Measurements from ENCODE around the gene UBAC2.
"Not testable (repeated sequence)": the region's sequence is repeated elsewhere in the genome, so short reads cannot be mapped to it uniquely, and the experiment has no call there.

UBAC2 gene

DNA sequence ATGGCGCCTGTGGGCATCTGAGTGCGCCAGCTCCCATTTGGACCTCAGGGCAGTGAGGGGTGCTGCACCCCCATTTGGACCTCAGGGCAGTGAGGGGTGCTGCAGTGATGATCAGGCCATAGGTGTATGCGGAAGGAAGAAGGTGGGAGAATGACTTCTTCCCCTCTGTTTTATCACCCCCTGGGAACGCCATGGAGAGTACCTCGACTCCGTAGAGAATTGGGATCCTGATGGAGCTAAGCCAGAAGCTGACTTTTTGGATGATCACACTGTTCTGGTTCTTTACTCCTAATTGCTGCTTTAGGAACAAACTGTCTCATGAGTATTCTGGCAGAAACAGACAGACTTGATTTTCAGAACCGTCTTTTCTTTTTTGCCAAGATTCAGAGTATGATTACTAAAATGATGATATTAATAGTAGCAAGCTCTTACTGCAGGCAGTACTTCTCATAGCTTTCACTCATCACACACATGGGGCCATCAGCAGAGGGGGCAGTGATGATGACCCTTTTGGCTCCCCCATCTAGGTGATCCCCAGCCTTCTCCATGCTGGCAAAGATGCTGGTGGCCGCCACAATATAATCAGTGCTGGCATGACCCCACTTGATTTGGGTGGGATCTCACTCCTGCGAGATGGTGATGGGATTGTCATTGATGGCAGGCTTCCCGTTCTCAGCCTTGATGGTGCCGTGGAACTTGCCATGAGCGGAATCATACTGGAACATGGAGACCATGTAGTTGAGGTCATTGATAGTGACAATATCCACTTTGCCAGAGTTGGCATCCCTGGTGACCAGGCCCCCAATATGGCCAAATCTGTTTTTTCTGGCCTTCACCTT lies 10.3 kb upstream of the UBAC2 start:
- DNase-seq = no peak

DNA sequence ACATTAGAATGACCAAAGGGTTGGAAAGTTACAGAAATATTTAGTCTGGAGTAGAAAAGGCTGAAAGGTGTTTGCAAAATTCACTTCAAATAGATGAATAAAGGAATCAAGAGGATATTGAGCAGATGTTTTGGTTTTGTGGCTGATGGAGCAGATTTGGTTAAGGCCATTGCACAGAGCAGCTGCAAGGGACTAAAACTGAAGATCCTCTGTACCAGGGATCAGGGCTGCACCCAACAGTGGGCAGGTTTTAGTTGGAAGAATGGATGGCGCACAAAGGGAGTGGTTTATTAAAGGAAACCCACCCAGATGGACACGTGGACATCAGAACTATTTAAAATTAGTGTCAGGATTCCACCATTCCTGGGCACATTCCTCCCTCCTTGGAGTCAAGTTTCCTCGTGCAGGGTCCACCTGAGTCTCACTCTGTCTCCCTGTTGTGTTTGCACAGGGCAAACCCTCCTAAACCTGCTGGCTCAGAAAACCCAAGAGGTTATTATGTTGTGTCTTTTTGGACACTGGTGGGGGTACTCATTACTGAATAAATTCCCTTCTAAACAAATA lies 9.2 kb upstream of the UBAC2 start:
- no peak for DNase-seq

DNA sequence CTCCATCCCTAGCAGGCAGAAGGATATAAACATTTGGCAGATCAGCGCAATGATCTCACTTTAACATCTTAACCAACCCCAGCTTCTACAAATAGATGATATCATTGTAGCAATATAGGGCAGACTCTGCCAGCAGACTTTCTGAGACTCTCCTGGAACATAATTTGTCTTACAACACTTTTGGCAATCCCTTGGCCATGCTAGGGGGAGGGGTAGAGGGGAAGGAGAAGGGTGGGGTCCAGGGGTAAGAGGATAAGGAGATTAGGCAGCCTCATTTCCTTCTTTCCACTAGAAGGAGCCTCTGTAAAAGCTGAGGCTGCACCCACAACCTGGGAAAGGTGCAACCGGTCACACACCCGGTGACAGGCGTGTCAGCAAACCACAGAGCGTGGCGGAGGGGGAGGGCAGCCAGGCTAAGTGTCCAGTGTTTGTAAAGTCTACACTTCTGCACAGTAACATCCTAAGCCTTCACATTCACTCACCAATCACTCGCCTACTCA lies 8.7 kb upstream of the UBAC2 start:
- DNase-seq = no peak

DNA sequence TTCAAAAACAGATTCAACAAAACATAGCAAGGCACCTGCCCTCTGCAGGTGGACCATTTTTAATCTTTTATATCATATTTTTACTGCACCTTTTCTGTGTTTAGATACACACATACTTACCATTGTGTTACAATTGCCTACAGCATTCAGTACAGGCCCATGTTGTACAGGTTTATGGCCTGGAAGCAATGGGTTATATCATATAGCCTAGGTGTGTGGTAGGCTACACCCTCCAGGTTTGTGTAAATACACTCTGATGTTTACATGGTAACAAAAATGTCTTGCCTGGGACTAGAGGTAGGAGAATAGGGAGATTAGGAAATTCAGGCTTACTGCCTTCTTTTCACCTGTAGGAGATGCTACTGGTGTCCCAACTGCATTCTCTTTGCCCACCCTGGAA lies 8.2 kb upstream of the UBAC2 start:
- DNase-seq = no peak

DNA sequence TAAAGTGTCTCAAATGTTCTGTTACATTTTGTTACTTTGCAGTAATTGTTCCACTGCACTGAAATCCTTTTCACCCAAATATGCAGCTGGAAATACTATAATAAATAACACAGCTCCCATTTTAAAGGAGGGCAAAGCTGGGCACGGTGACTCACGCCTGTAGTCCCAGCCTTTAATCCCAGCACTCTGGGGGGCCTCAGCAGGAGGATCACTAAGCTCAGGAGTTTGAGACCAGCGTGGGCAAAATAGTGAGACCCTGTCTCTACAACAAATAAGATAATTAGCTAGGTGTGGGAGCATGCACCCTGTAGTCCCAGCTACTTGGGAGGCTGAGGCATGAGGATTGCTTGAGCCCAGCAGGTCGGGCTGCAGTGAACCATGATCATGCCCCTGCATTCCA lies 7.5 kb upstream of the UBAC2 start:
- DNase-seq = no peak

DNA sequence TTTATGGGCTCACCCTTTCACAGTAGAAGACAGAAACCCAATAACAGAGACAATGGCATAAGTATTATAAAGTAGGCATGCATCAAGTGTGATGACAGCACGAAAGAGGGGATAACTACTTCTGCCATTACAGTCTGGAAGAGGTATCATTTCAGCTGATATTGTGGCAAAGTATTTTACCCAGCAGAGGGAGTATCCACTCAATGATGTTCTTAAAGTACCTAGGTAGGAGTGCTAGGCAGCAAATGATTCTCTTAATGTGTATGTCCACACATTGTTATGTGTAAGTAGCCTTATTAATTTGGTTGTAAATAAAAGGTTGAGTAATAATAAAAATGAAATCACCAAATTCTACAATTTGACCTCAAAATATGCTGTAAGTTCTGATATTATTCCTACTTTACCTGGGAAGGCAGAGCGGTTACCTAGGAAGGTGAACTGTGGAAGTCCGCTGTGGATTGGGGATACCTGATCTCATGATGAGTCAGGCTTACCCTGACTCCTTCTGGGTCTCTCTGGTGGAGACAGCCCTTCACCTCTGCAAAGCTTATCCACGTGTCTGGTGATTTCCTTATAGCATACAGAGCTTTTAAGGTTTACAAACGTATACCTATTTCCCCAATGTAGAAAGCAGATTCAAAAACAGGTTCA lies 4.1 kb upstream of the UBAC2 start:
- no peak for DNase-seq

DNA sequence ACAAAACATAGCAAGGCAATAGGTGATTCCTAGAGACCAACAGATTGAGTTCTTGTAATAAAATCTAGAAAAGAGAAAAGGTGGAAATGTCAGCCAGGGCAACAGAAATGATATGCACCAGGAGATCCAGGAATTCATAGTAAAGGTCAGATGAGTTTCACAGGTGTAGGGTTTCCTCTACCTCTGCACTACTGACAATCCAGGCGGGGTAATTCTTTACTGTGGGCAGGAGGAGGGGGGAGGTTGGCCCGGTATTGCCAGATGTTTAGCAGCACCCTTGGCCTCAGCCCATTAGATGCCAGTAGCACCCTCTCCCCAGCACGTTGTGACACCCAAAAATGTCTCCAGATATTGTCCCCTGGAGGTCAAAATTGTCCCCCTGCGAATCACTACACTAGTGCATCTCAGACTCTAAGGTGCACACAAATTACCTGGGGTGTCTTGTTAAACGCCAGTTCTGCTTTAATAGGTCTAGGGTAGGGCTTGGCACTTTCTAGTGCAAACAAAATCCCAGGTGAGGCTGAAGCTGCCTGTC lies 3.5 kb upstream of the UBAC2 start:
- no peak for DNase-seq

DNA sequence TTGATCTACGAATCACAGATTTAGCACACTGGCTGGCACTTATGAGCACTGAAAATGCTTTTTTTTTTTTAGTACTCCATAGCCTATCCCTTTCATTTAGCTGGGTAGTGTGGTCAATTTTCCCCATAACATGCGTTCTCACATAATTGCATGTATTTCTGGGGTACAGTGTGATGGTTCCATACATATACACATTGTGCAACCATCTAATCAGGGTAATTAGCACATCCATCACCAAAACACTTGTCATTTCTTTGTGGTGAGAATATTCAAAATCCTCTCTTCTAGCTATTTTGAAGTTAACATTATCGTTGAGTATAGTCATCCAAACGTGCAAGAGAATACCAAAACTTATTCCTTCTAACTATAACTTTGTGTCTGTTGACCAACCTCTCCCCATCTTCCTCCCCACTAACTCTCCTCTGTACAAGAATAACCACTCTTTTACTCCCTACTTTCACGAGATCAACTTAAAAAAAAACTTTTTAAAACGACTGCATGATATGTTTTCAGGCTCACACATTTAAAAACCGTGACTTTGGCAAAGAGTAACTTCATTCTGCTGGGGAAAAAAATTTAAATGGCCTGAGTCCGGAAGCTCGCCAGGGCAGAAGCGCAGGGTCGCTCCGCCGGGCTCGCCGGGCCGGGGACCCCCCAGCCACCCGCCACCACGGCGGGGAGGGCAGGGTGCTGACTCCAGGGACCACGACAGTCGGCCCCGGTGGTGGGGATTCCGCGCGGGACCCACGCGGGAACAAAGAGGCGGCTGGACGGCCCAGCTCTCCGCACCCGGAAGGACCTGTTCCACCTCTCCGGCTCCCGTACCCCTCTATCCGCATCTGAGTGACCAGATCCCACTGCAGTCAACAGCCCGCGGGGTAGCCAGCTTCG lies 868 bp upstream of the UBAC2 start:
- DNase-seq = no peak

DNA sequence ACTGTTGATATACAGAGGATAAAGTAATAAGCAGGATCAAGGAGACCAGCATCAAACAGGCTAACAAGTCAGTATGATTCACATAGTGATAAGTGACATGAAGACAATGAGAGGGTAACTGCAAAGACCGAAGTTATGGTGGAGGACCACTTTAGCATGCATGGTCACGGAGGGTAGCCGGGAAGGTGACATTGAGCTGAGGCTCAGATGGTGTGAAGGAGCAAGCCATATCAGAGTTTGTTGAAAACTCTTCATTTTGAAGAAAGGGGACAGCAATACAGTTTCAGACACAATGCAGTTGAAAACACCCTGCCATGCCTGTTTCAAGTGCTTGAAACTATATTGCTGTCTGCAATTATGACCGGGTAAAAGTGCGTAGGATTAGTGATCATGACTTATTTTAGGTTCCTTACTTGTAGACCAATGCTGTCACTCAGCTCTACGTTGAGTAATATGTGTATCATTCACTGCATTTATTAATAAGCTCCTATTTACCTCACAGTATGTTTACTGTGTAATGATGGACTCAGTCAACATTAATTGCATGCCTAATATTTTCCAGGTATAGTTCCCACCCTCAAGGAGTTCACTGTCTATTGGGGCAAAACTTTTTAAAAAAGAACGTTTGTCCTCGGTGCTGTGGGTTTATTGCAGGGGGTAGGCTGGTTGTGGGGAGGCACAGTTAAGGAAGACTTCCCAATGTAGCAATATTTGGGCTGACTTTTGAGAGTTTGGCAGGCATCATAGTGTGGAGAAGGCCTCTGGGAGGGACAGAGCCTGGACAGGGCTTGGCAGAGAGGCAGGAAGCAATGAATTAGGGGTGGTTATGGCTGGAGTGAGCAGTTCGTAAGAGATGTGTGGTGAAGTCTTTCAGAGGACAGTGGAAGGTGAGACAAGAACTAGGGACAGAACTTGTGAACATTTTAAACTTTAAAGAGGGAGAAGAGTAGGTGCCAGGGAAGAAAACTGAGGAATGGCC lies 3.2 kb downstream of the UBAC2 start:
- no peak for DNase-seq

DNA sequence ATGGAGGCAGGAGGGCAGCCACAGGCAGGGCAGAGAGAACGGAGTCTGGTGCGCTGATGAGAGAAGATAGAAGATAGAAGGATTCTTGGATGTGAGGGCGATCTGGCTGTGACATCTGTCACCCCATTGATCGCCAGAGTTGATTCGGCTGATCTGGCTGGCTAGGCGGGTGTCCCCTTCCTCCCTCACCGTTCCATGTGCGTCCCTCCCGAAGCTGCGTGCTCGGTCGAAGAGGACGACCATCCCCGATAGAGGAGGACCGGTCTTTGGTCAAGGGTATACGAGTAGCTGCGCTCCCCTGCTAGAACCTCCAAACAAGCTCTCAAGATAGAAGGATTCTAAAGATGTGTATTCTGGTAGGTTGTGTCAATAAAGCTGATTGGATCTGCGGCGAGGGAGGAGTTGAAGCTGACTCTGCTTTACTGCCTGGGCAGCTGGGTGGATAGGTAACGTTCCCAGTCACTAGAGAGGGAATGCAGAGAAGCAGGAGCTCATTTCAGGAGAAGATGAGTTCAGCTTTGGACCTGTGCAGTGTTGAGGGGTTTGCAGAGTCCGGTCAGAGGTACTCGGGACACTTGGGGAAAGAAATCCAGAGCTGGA lies 5.1 kb downstream of the UBAC2 start:
- no peak for DNase-seq

DNA sequence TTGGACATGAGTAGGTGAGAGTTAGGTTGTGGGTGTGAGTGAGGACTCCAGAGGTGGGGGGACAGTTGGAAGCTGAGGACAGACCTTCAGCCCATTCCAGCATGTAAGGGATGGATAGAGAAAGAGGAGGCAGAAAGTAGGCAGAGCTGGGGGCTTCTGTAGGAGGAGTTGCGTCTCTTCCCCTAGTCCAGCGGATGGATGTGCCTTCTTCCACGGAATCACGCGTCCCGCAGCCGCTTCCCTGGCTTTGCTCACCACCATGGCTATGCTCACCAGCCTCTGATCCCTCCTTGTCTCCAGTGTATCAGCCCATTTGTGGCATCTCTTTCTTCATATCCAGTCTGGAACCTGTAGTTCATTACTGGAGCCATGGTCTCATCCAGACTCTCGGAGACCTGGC lies 5.6 kb downstream of the UBAC2 start:
- no peak for DNase-seq

DNA sequence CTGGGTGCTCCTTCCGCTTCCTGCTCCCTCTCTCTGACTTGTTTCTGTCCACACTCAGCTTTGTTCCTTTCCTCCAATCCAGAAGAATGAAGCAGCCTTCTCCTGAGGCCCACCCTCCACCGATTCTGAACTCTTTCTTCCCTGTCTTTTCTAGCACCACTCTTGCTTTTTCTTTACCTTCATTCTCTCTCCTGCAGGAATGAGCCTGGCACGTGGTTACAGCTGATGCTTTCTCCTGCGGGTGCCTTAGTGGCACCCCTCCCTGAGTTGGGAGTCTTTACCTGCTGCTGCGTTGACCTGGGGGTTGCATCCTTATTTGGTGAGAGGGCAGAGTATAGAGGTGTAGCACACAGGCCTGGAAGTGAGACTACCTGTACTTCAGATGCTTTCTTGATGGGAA lies 6.2 kb downstream of the UBAC2 start:
- DNase-seq = no peak

DNA sequence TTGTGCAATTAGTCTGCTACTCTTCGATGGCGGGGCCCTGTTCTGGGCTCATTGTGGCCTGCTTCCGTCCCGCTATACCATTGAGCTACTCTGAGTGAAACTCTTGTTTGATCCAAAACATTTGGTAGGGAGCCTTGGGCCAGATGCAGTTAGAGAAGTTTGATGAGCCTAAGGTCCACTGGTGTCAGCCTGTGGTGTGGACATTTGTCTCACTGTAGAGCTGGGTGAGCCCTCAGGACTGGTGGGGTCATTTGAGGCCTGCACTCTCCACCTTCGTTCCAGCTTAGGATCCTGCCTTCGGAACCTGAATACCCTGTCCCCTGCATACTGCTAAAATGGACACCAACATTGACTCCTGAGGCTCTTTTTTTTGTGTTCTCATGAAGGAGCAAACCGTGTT lies 6.9 kb downstream of the UBAC2 start:
- DNase-seq = no peak

DNA sequence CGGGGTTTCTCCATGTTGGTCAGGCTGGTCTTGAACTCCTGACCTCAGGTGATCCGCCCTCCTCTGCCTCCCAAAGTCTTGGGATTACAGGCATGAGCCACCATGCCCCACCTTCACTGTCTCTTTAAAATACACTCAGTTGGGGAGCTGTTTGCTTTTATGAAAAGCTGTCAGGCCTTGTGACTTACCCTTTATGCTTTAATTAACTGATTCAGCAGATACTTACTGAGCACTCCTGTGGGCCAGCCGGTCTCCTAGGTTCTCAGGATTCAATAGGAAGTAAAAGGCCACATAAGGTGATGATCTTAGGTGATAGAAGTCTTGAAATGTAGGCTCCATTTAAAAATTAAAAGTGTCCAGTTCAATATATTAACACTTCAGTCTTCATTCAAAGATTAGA lies 7.5 kb downstream of the UBAC2 start:
- no peak for DNase-seq

DNA sequence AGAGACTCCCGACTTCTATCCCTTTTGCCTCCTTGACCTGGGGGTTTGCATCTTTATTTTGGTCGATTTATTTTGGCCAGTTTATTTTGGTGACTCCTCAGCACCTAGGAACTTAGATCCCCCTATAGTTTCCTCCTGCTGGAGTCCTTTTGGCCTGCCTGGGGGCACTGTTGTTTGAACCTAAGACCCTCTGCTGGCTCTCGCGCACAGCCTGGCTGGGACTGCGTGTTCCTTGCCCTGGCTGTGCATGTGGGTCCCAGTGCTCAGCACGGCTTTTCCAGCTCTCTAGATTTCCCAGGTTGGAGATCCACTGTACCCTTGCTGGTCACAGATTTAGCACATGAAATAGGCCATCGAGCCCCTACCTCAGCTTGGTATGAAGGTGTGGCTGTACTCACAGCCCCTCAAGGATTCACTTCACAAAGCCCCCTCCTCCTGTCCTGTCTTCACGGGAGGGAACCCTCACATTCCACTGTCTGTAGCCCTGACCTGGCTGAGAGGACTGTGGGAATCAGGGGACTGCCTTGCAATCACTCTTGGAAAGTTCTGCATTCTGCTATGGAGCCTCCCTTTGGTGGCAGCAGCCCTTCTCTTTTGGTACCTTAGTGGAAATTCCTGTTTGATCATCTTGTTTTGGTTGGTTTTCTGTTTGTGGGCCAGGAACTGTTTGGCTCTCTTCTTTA lies 8.3 kb downstream of the UBAC2 start:
- DNase-seq = no peak

DNA sequence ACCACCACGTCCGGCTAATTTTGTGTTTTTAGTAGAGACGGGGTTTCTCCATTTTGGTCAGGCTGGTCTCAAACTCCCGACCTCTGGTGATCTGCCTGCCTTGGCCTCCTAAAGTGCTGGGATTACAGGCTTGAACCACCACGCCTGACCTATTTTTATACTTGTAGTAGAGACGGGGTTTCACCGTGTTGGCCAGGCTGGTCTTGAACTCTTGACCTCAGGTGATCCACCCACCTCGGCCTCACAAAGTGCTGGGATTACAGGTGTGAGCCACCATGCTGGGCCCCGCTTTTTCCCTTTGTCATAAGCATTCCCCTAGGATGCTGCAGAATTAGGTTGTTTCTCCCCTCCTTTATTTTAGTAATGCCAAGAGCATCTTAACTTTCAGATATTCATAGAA lies 10.0 kb downstream of the UBAC2 start:
- DNase-seq = not testable (repeated sequence)

DNA sequence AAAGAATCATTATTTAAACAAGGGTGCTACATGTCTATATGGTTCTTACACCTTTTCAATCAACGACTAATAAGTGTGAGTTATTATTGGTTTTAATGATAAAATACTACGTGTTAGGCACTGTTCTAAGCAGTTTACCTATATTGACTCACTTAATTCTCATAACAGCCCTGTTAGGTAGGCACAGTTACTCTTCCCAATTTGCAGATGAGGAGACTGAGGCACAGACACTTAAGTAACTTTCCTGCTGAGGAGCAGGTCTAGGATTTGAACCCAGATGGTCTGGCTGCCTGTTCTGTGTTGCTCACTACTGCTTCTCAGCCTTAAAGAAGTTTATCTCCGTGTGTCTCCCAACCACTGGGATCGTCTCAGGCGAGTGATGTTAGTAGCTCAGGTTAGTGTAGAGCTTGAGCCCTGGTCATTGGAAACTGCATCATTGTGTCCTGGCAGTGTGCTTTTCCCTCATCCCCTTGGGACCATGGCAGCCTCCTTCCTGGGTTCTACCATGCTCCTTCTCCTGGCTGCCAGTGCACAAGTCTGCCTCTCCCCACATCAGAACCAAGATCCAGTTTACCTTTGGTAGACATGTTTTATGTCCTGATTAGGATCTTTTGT lies 10.9 kb downstream of the UBAC2 start:
- no peak for DNase-seq

DNA sequence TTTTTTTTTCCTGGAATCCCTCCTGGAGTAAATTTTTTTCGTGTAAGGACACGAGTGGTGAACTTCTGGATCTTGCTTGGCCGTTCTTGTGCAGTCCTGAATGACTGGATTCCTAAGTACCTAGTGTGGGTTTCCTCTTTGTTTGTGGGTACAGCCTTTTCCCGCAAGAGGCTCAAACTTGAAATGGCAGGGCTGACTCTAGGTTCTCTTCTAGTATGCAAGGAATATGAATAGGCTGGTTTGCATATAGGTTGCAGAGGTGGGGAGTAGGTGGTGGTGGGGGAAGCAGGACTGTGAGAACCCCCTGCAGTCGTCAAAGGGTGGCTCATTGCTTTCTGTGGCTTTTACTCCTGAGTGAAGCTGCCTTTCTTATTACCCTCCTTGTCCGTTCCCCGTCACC lies 13.6 kb downstream of the UBAC2 start:
- no peak for DNase-seq

DNA sequence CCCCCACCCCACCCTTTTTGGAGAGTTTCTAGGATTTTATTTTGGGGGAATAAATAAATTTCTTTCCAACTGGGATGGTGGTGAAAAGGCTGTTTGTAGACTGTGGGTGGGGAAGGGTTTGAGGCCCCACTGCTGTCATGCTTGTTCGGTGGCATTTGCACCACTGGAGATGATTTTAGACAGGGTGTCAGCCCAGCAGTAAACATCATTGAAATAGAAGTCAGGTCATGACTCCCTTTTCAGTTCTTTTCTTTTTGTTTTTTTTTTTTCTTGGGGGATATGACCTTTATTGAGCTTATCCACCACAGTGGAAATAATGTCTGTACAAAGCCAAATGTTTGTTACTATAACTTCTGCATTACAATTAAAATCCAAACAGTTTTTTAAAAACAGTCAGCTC lies 14.1 kb downstream of the UBAC2 start:
- DNase-seq = no peak

DNA sequence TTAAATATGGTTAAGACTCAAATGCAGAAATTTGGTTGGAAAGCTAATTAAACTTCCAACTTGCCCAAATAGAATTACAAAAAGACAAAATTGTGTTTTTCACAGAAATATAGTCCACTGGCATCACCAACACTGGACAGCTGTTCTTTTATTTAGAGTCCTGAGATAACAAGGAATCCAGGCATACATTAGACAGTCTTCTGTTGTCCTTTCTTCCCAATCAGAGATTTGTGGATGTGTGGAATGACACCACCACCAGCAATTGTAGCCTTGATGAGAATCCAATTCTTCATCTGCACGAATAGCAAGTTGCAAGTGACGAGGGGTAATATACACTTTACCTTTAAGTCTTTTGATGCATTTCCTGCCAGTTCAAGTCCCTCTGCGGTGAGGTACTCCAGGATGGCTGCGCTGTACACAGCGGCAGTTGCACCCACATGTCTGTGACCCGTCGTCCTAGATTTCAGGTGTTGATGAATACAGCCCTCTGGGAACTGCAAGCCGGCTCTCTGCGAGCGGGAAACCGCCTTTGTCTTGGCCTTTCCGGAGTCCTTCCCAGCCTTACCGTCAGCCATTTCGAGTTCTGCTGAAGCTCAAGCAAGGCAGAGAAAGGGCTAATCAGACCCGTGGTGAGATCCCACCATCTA lies 14.7 kb downstream of the UBAC2 start:
- no peak for DNase-seq

Measured in T1000 (cell line).